Measurements from ENCODE around the gene BCAT1.

Gene BCAT1

GRCh38 chr12:24884911-24885310, 64.0 kb downstream of the BCAT1 start:
- H3K27me3 ChIP-seq (ENCODE audit: insufficient read depth, low read length, poor library complexity): no peaks in the 10 kb centered on the region
- DNase-seq: no peak
- no peak overlapping the region for H3K4me3 ChIP-seq (ENCODE audit: low read depth in 1 of 2, low read length in 2 of 2)
- ATAC-seq (ENCODE audit: insufficient read depth, low read depth): no peak
- no peak overlapping the region for H3K9ac ChIP-seq (ENCODE audit: low read depth, low read length)
- H4K20me1 ChIP-seq (ENCODE audit: insufficient read depth, low read length): no peaks in the 10 kb centered on the region
- no peak overlapping the region for H3K27ac ChIP-seq (ENCODE audit: low read length)
- no peak overlapping the region for H2AFZ ChIP-seq (ENCODE audit: low read depth, low read length)
- H3K4me1 ChIP-seq (ENCODE audit: insufficient read depth, low read length): peaks cover 5% of the 10 kb centered on the region; the same call in 1 of the 2 replicates
- peaks cover 33% of the 10 kb centered on the region for H3K36me3 ChIP-seq (ENCODE audit: insufficient read depth, low read length)
- H3K79me2 ChIP-seq (ENCODE audit: insufficient read depth, low read length): peaks cover 4% of the 10 kb centered on the region; the same call in 1 of the 2 replicates
- no peak overlapping the region for H3K4me2 ChIP-seq (ENCODE audit: insufficient read depth, low read length)
- TF ChIP-seq CTCF (IDR thresholded peaks at IDR 0.05; ENCODE audit: borderline replicate concordance, extremely low read depth, low read length, poor library complexity, severe bottlenecking) (no peak), EZH2 (IDR thresholded peaks at IDR 0.05; ENCODE audit: borderline replicate concordance, low read depth, low read length, severe bottlenecking) (no peak)
- no peaks in the 10 kb centered on the region for H3K9me3 ChIP-seq (ENCODE audit: insufficient read depth, low read length, severe bottlenecking)

GRCh38 chr12:24881724-24882371, 67.1 kb downstream of the BCAT1 start:
- Histone ChIP-seq H3K27ac (ENCODE audit: low read length) (no peak overlapping the region), H2AFZ (ENCODE audit: low read depth, low read length) (no peak overlapping the region), H3K9ac (ENCODE audit: low read depth, low read length) (no peak overlapping the region), H3K27me3 (ENCODE audit: insufficient read depth, low read length, poor library complexity) (no peaks in the 10 kb centered on the region), H3K79me2 (ENCODE audit: insufficient read depth, low read length) (peaks cover 4% of the 10 kb centered on the region; the same call in 1 of the 2 replicates), H4K20me1 (ENCODE audit: insufficient read depth, low read length) (no peaks in the 10 kb centered on the region), H3K36me3 (ENCODE audit: insufficient read depth, low read length) (peaks cover 46% of the 10 kb centered on the region), H3K9me3 (ENCODE audit: insufficient read depth, low read length, severe bottlenecking) (no peaks in the 10 kb centered on the region), H3K4me1 (ENCODE audit: insufficient read depth, low read length) (peaks cover 5% of the 10 kb centered on the region; the same call in 1 of the 2 replicates), H3K4me3 (ENCODE audit: low read depth in 1 of 2, low read length in 2 of 2) (no peak overlapping the region), H3K4me2 (ENCODE audit: insufficient read depth, low read length) (no peak overlapping the region)
- TF ChIP-seq EZH2 (IDR thresholded peaks at IDR 0.05; ENCODE audit: borderline replicate concordance, low read depth, low read length, severe bottlenecking) (no peak), CTCF (IDR thresholded peaks at IDR 0.05; ENCODE audit: borderline replicate concordance, extremely low read depth, low read length, poor library complexity, severe bottlenecking) (no peak)
- ATAC-seq (ENCODE audit: insufficient read depth, low read depth) (no peak), DNase-seq (no peak)

- Histone ChIP-seq H3K4me1 (ENCODE audit: insufficient read depth, low read length) (peaks cover 5% of the 10 kb centered on the region; the same call in 1 of the 2 replicates), H3K9ac (ENCODE audit: low read depth, low read length) (no peak overlapping the region), H3K27ac (ENCODE audit: low read length) (no peak overlapping the region), H3K4me2 (ENCODE audit: insufficient read depth, low read length) (no peak overlapping the region), H3K79me2 (ENCODE audit: insufficient read depth, low read length) (peaks cover 4% of the 10 kb centered on the region; the same call in 1 of the 2 replicates), H3K36me3 (ENCODE audit: insufficient read depth, low read length) (peaks cover 52% of the 10 kb centered on the region), H2AFZ (ENCODE audit: low read depth, low read length) (no peak overlapping the region), H3K27me3 (ENCODE audit: insufficient read depth, low read length, poor library complexity) (no peaks in the 10 kb centered on the region), H4K20me1 (ENCODE audit: insufficient read depth, low read length) (no peaks in the 10 kb centered on the region), H3K9me3 (ENCODE audit: insufficient read depth, low read length, severe bottlenecking) (no peaks in the 10 kb centered on the region), H3K4me3 (ENCODE audit: low read depth in 1 of 2, low read length in 2 of 2) (no peak overlapping the region)
- ATAC-seq (ENCODE audit: insufficient read depth, low read depth) (no peak), DNase-seq (no peak)
- TF ChIP-seq CTCF (IDR thresholded peaks at IDR 0.05; ENCODE audit: borderline replicate concordance, extremely low read depth, low read length, poor library complexity, severe bottlenecking) (no peak), EZH2 (IDR thresholded peaks at IDR 0.05; ENCODE audit: borderline replicate concordance, low read depth, low read length, severe bottlenecking) (no peak)
These were observed 67.7 kb downstream of the BCAT1 start for GRCh38 chr12:24881227-24881626.

Data from DND-41 (cell line).